Stimulated activated naive CD8-positive, alpha-beta T cell treated with anti-CD3 and anti-CD28 coated beads, Interleukin-15, Interleukin-2, amounts not matched to agents 100 ng/mL and 50 ng/mL, for 24 hours (primary cell): ENCODE results near the gene FER.

ENCODE experiments used
- H3K27ac Mint-ChIP-seq: one replicate; pipeline ENCODE4 v1.8.0; 2021; ENCODE audit warnings: mild to moderate bottlenecking, mixed read lengths
- H3K27me3 Mint-ChIP-seq: one replicate; pipeline ENCODE4 v1.8.0; 2021; ENCODE audit warnings: mixed read lengths
- H3K36me3 Mint-ChIP-seq: one replicate; pipeline ENCODE4 v1.8.0; 2021; ENCODE audit warnings: low read depth, mixed read lengths
- H3K4me1 Mint-ChIP-seq: one replicate; pipeline ENCODE4 v1.8.0; 2021; ENCODE audit warnings: low read depth, mixed read lengths
- H3K4me3 Mint-ChIP-seq: one replicate; pipeline ENCODE4 v1.8.0; 2021; ENCODE audit warnings: mild to moderate bottlenecking, mixed read lengths
- H3K9me3 Mint-ChIP-seq: one replicate; pipeline ENCODE4 v1.8.0; 2021; ENCODE audit warnings: mixed read lengths

Gene FER

GRCh38 chr5:109126481-109126880, 378.8 kb downstream of the FER start:
- Mint-ChIP-seq H3K9me3 (peaks cover 9% of the 10 kb centered on the region), H3K4me3 (no peak overlapping the region), H3K4me1 (no peaks in the 10 kb centered on the region), H3K27ac (no peak overlapping the region), H3K27me3 (no peaks in the 10 kb centered on the region), H3K36me3 (peaks cover 12% of the 10 kb centered on the region)

GRCh38 chr5:109136906-109137305, 389.2 kb downstream of the FER start:
- Mint-ChIP-seq H3K4me1 (no peaks in the 10 kb centered on the region), H3K9me3 (no peaks in the 10 kb centered on the region), H3K36me3 (no peaks in the 10 kb centered on the region), H3K27ac (no peak overlapping the region), H3K27me3 (no peaks in the 10 kb centered on the region), H3K4me3 (no peak overlapping the region)

GRCh38 chr5:109141222-109142200, 393.8 kb downstream of the FER start:
- Mint-ChIP-seq H3K4me3 (no peak overlapping the region), H3K4me1 (no peaks in the 10 kb centered on the region), H3K36me3 (no peaks in the 10 kb centered on the region), H3K27ac (no peak overlapping the region), H3K27me3 (no peaks in the 10 kb centered on the region), H3K9me3 (no peaks in the 10 kb centered on the region)

GRCh38 chr5:109143031-109143430, 395.3 kb downstream of the FER start:
- Mint-ChIP-seq H3K36me3 (no peaks in the 10 kb centered on the region), H3K27ac (no peak overlapping the region), H3K4me1 (no peaks in the 10 kb centered on the region), H3K4me3 (no peak overlapping the region), H3K9me3 (no peaks in the 10 kb centered on the region), H3K27me3 (no peaks in the 10 kb centered on the region)

- H3K4me1 Mint-ChIP-seq: no peaks in the 10 kb centered on the region
- no peaks in the 10 kb centered on the region for H3K27me3 Mint-ChIP-seq
- no peaks in the 10 kb centered on the region for H3K36me3 Mint-ChIP-seq
- H3K4me3 Mint-ChIP-seq: no peak overlapping the region
- no peaks in the 10 kb centered on the region for H3K9me3 Mint-ChIP-seq
- no peak overlapping the region for H3K27ac Mint-ChIP-seq
Observed at GRCh38 chr5:109145139-109145538, 397.4 kb downstream of the FER start.

- Mint-ChIP-seq H3K27ac (no peak overlapping the region), H3K4me3 (no peak overlapping the region), H3K27me3 (no peaks in the 10 kb centered on the region), H3K4me1 (no peaks in the 10 kb centered on the region), H3K9me3 (no peaks in the 10 kb centered on the region), H3K36me3 (no peaks in the 10 kb centered on the region)
Observed at GRCh38 chr5:109146591-109146990, 398.9 kb downstream of the FER start.

- H3K36me3 Mint-ChIP-seq: no peaks in the 10 kb centered on the region
- H3K9me3 Mint-ChIP-seq: no peaks in the 10 kb centered on the region
- H3K27me3 Mint-ChIP-seq: no peaks in the 10 kb centered on the region
- H3K27ac Mint-ChIP-seq: no peak overlapping the region
- H3K4me1 Mint-ChIP-seq: no peaks in the 10 kb centered on the region
- H3K4me3 Mint-ChIP-seq: no peak overlapping the region
Observed at GRCh38 chr5:109152565-109152964, 404.9 kb downstream of the FER start.

- Mint-ChIP-seq H3K4me3 (no peak overlapping the region), H3K27ac (no peak overlapping the region), H3K9me3 (no peaks in the 10 kb centered on the region), H3K4me1 (no peaks in the 10 kb centered on the region), H3K27me3 (no peaks in the 10 kb centered on the region), H3K36me3 (no peaks in the 10 kb centered on the region)
Observed at GRCh38 chr5:109155625-109156024, 407.9 kb downstream of the FER start.

GRCh38 chr5:109156885-109157284, 409.2 kb downstream of the FER start:
- Mint-ChIP-seq H3K27ac (no peak overlapping the region), H3K27me3 (no peaks in the 10 kb centered on the region), H3K36me3 (no peaks in the 10 kb centered on the region), H3K4me1 (peaks cover 3% of the 10 kb centered on the region), H3K9me3 (no peaks in the 10 kb centered on the region), H3K4me3 (no peak overlapping the region)

- no peaks in the 10 kb centered on the region for H3K9me3 Mint-ChIP-seq
- H3K4me3 Mint-ChIP-seq: no peak overlapping the region
- no peak overlapping the region for H3K27ac Mint-ChIP-seq
Observed at GRCh38 chr5:109160468-109160867, 412.8 kb downstream of the FER start.

GRCh38 chr5:109161914-109162683, 414.4 kb downstream of the FER start:
- no peaks in the 10 kb centered on the region for H3K9me3 Mint-ChIP-seq
- no peaks in the 10 kb centered on the region for H3K27me3 Mint-ChIP-seq
- no peaks in the 10 kb centered on the region for H3K36me3 Mint-ChIP-seq
- H3K27ac Mint-ChIP-seq: peak overlapping the region; percentile 74
- peaks cover 8% of the 10 kb centered on the region for H3K4me1 Mint-ChIP-seq
- H3K4me3 Mint-ChIP-seq: no peak overlapping the region

More at GRCh38 chr5:109160468-109160867, 412.8 kb downstream of the FER start:
- Mint-ChIP-seq H3K4me1 (peaks cover 8% of the 10 kb centered on the region), H3K36me3 (no peaks in the 10 kb centered on the region), H3K27me3 (no peaks in the 10 kb centered on the region)

GRCh38 chr5:109163336-109163735, 415.6 kb downstream of the FER start:
- peaks cover 8% of the 10 kb centered on the region for H3K4me1 Mint-ChIP-seq
- H3K4me3 Mint-ChIP-seq: no peak overlapping the region
- H3K27ac Mint-ChIP-seq: no peak overlapping the region
- no peaks in the 10 kb centered on the region for H3K9me3 Mint-ChIP-seq
- H3K36me3 Mint-ChIP-seq: no peaks in the 10 kb centered on the region
- no peaks in the 10 kb centered on the region for H3K27me3 Mint-ChIP-seq

GRCh38 chr5:109164001-109164400, 416.3 kb downstream of the FER start:
- H3K27ac Mint-ChIP-seq: no peak overlapping the region
- no peak overlapping the region for H3K4me3 Mint-ChIP-seq
- no peaks in the 10 kb centered on the region for H3K36me3 Mint-ChIP-seq
- H3K4me1 Mint-ChIP-seq: peaks cover 8% of the 10 kb centered on the region
- H3K9me3 Mint-ChIP-seq: no peaks in the 10 kb centered on the region
- no peaks in the 10 kb centered on the region for H3K27me3 Mint-ChIP-seq

GRCh38 chr5:109167586-109167985, 419.9 kb downstream of the FER start:
- H3K9me3 Mint-ChIP-seq: no peaks in the 10 kb centered on the region
- H3K27ac Mint-ChIP-seq: no peak overlapping the region
- peaks cover 6% of the 10 kb centered on the region for H3K36me3 Mint-ChIP-seq
- no peak overlapping the region for H3K4me3 Mint-ChIP-seq
- peaks cover 4% of the 10 kb centered on the region for H3K4me1 Mint-ChIP-seq
- H3K27me3 Mint-ChIP-seq: no peaks in the 10 kb centered on the region

GRCh38 chr5:109168151-109168550, 420.5 kb downstream of the FER start:
- H3K27ac Mint-ChIP-seq: no peak overlapping the region
- peaks cover 6% of the 10 kb centered on the region for H3K36me3 Mint-ChIP-seq
- H3K9me3 Mint-ChIP-seq: no peaks in the 10 kb centered on the region
- no peak overlapping the region for H3K4me3 Mint-ChIP-seq
- no peaks in the 10 kb centered on the region for H3K27me3 Mint-ChIP-seq
- peaks cover under 1% of the 10 kb centered on the region for H3K4me1 Mint-ChIP-seq
